ENCODE data around the gene CCDC170. TPM values are rescaled to one million over a fixed set of nuclear protein-coding genes. Genes with fewer than 3 reads are reported as not detected.
"Not testable (repeated sequence)": the region's sequence is repeated elsewhere in the genome, so short reads cannot be mapped to it uniquely, and the experiment has no call there.

The CCDC170 gene
- polyA plus RNA-seq, 6 donors from 2014 or later, result not detected

- peaks cover 0 to 10% (median 7%) of the 10 kb centered on the region in 3 donors for H3K27me3 Mint-ChIP-seq
- no peak for ATAC-seq (ENCODE audit: low read depth in 2 of 2)
- H3K4me1 Mint-ChIP-seq, result no peaks in the 10 kb centered on the region
- H3K4me3 Mint-ChIP-seq, result no peak overlapping the region
- no peak for DNase-seq
- peaks cover 10 to 25% (median 18%) of the 10 kb centered on the region in 7 donors for H3K9me3 Mint-ChIP-seq
- peaks cover 5 to 29% of the 10 kb centered on the region in 2 donors for H3K36me3 Mint-ChIP-seq
- H3K27ac Mint-ChIP-seq, result no peak overlapping the region
Observed at GRCh38 chr6:151537556-151537955, 43.7 kb downstream of the CCDC170 start.

GRCh38 chr6:151539506-151540268 is 45.9 kb downstream of the CCDC170 start:
- Mint-ChIP-seq H3K4me3 (no peak overlapping the region), H3K9me3 (peaks cover 8 to 22% (median 18%) of the 10 kb centered on the region in 7 donors), H3K27ac (peak overlapping the region in 1 of 6 donors; percentile 2), H3K4me1 (no peaks in the 10 kb centered on the region), H3K27me3 (peaks cover 0 to 10% (median 0%) of the 10 kb centered on the region in 3 donors), H3K36me3 (peaks cover 5 to 20% of the 10 kb centered on the region in 2 donors)
- ATAC-seq (ENCODE audit: low read depth in 2 of 2), result no peak
- DNase-seq, result no peak

GRCh38 chr6:151544453-151544852 is 50.6 kb downstream of the CCDC170 start:
- H3K27me3 Mint-ChIP-seq, result peaks cover 0 to 6% (median 0%) of the 10 kb centered on the region in 3 donors
- H3K36me3 Mint-ChIP-seq, result peaks cover 2 to 15% of the 10 kb centered on the region in 2 donors
- H3K4me1 Mint-ChIP-seq, result no peaks in the 10 kb centered on the region
- no peak for ATAC-seq (ENCODE audit: low read depth in 2 of 2)
- H3K27ac Mint-ChIP-seq, result no peak overlapping the region
- no peak for DNase-seq
- H3K9me3 Mint-ChIP-seq, result peaks cover 4 to 22% (median 16%) of the 10 kb centered on the region in 7 donors
- no peak overlapping the region for H3K4me3 Mint-ChIP-seq

GRCh38 chr6:151544884-151545283 is 51.1 kb downstream of the CCDC170 start:
- H3K4me3 Mint-ChIP-seq; H3K27ac Mint-ChIP-seq; ATAC-seq (ENCODE audit: low read depth in 2 of 2); H3K4me1 Mint-ChIP-seq; H3K27me3 Mint-ChIP-seq; DNase-seq: not testable (repeated sequence)
- peaks cover under 1 to 18% (median 12%) of the 10 kb centered on the region in 7 donors for H3K9me3 Mint-ChIP-seq
- peaks cover 0 to 11% of the 10 kb centered on the region in 2 donors for H3K36me3 Mint-ChIP-seq

GRCh38 chr6:151546941-151547659 is 53.3 kb downstream of the CCDC170 start:
- peaks cover 0 to 2% (median 0%) of the 10 kb centered on the region in 3 donors for H3K27me3 Mint-ChIP-seq
- ATAC-seq (ENCODE audit: low read depth in 2 of 2) (no peak), DNase-seq (no peak)
- H3K4me3 Mint-ChIP-seq, result no peak overlapping the region
- peaks cover 4 to 21% (median 7%) of the 10 kb centered on the region in 7 donors for H3K9me3 Mint-ChIP-seq
- no peak overlapping the region for H3K27ac Mint-ChIP-seq
- peaks cover 5 to 8% of the 10 kb centered on the region in 2 donors for H3K36me3 Mint-ChIP-seq
- no peaks in the 10 kb centered on the region for H3K4me1 Mint-ChIP-seq

GRCh38 chr6:151548201-151548600 is 54.4 kb downstream of the CCDC170 start:
- H3K36me3 Mint-ChIP-seq, result peaks cover 5 to 8% of the 10 kb centered on the region in 2 donors
- peaks cover 0 to 4% (median 0%) of the 10 kb centered on the region in 3 donors for H3K27me3 Mint-ChIP-seq
- H3K9me3 Mint-ChIP-seq, result peaks cover 4 to 24% (median 7%) of the 10 kb centered on the region in 7 donors
- H3K27ac Mint-ChIP-seq, result no peak overlapping the region
- no peak for ATAC-seq (ENCODE audit: low read depth in 2 of 2)
- no peak for DNase-seq
- H3K4me3 Mint-ChIP-seq, result no peak overlapping the region
- H3K4me1 Mint-ChIP-seq, result no peaks in the 10 kb centered on the region

GRCh38 chr6:151549790-151550189 is 56.0 kb downstream of the CCDC170 start:
- peaks cover 4 to 24% (median 7%) of the 10 kb centered on the region in 7 donors for H3K9me3 Mint-ChIP-seq
- DNase-seq (no peak), ATAC-seq (ENCODE audit: low read depth in 2 of 2) (no peak)
- H3K4me1 Mint-ChIP-seq, result no peaks in the 10 kb centered on the region
- peaks cover 5 to 8% of the 10 kb centered on the region in 2 donors for H3K36me3 Mint-ChIP-seq
- H3K27ac Mint-ChIP-seq, result no peak overlapping the region
- no peak overlapping the region for H3K4me3 Mint-ChIP-seq
- H3K27me3 Mint-ChIP-seq, result peaks cover 0 to 4% (median 0%) of the 10 kb centered on the region in 3 donors

GRCh38 chr6:151550618-151551017 is 56.8 kb downstream of the CCDC170 start:
- Mint-ChIP-seq H3K4me1 (no peaks in the 10 kb centered on the region), H3K27ac (no peak overlapping the region), H3K36me3 (peaks cover 5 to 8% of the 10 kb centered on the region in 2 donors), H3K27me3 (peaks cover 0 to 4% (median 0%) of the 10 kb centered on the region in 3 donors), H3K9me3 (peaks cover 4 to 24% (median 7%) of the 10 kb centered on the region in 7 donors), H3K4me3 (no peak overlapping the region)
- DNase-seq, result no peak
- ATAC-seq (ENCODE audit: low read depth in 2 of 2), result no peak

- no peak for ATAC-seq (ENCODE audit: low read depth in 2 of 2)
- Mint-ChIP-seq H3K9me3 (peaks cover 4 to 24% (median 7%) of the 10 kb centered on the region in 7 donors), H3K27me3 (peaks cover 0 to 4% (median 0%) of the 10 kb centered on the region in 3 donors), H3K4me3 (no peak overlapping the region), H3K36me3 (peaks cover 5 to 8% of the 10 kb centered on the region in 2 donors), H3K27ac (no peak overlapping the region), H3K4me1 (no peaks in the 10 kb centered on the region)
- no peak for DNase-seq
Observed at GRCh38 chr6:151551223-151551857, 57.5 kb downstream of the CCDC170 start.

- DNase-seq, result no peak
- peaks cover 5 to 36% (median 19%) of the 10 kb centered on the region in 7 donors for H3K9me3 Mint-ChIP-seq
- no peaks in the 10 kb centered on the region for H3K4me1 Mint-ChIP-seq
- peaks cover 5 to 8% of the 10 kb centered on the region in 2 donors for H3K36me3 Mint-ChIP-seq
- H3K4me3 Mint-ChIP-seq, result no peak overlapping the region
- ATAC-seq (ENCODE audit: low read depth in 2 of 2), result no peak
- peaks cover 0 to 4% (median 0%) of the 10 kb centered on the region in 3 donors for H3K27me3 Mint-ChIP-seq
- H3K27ac Mint-ChIP-seq, result no peak overlapping the region
Observed at GRCh38 chr6:151553416-151554165, 59.8 kb downstream of the CCDC170 start.

GRCh38 chr6:151561238-151561637 is 67.4 kb downstream of the CCDC170 start:
- Mint-ChIP-seq H3K4me1 (no peaks in the 10 kb centered on the region), H3K9me3 (peaks cover 27 to 63% (median 46%) of the 10 kb centered on the region in 7 donors), H3K4me3 (no peak overlapping the region), H3K27me3 (peaks cover 0 to 9% (median 8%) of the 10 kb centered on the region in 3 donors), H3K36me3 (peaks cover 0 to 26% of the 10 kb centered on the region in 2 donors), H3K27ac (no peak overlapping the region)
- no peak for DNase-seq
- no peak for ATAC-seq (ENCODE audit: low read depth in 2 of 2)

- Mint-ChIP-seq H3K4me1 (no peaks in the 10 kb centered on the region), H3K4me3 (peak overlapping the region in 1 of 8 donors; percentile 1), H3K27me3 (peaks cover 0 to 16% (median 8%) of the 10 kb centered on the region in 3 donors), H3K36me3 (peaks cover 0 to 26% of the 10 kb centered on the region in 2 donors), H3K27ac (no peak overlapping the region), H3K9me3 (peaks cover 23 to 46% (median 34%) of the 10 kb centered on the region in 7 donors)
- ATAC-seq (ENCODE audit: low read depth in 2 of 2) (no peak), DNase-seq (no peak)
Observed at GRCh38 chr6:151564654-151565053, 70.8 kb downstream of the CCDC170 start.

Data from naive B cell (primary cell).